Thyroid gland (tissue), 4 donors: Measurements from ENCODE around the gene RXFP2. TPM values are rescaled to one million over a fixed set of nuclear protein-coding genes. Genes with fewer than 3 reads are reported as not detected.

ENCODE experiments used
- DNase-seq, 2 donors: peaks; one replicate each; pipeline ENCODE4 v3.0.0-alpha.2; 2019
- H3K27ac ChIP-seq, 3 donors: fragments of 200-600 bp; sonication (generic); 1 replicate in 2 of 3; 2 replicates in 1 of 3; pipeline ENCODE4 v1.5.1; 2016 to 2019; ENCODE audit warnings: mild to moderate bottlenecking in 1 of 3, moderate library complexity in 1 of 3
- H3K27me3 ChIP-seq: fragments of 200-600 bp; sonication (generic); one replicate; pipeline ENCODE4 v1.5.1; 2019
- H3K36me3 ChIP-seq, 2 donors: fragments of 200-600 bp; sonication (generic); one replicate each; pipeline ENCODE4 v1.5.1; 2016 to 2019
- H3K4me1 ChIP-seq, 2 donors: fragments of 200-600 bp; sonication (generic); one replicate each; pipeline ENCODE4 v1.5.1; 2017 to 2019
- H3K4me3 ChIP-seq, 3 donors: fragments of 200-600 bp; sonication (generic); replicated peaks in 1 of 3; 1 replicate in 2 of 3; 2 replicates in 1 of 3; pipeline ENCODE4 v1.5.1; 2016; ENCODE audit warnings: mild to moderate bottlenecking in 1 of 3
- H3K9me3 ChIP-seq: fragments of 200-600 bp; sonication (generic); one replicate; pipeline ENCODE4 v1.5.1; 2017
- CTCF ChIP-seq, 6 experiments: fragments of 200-600 bp in 3 of 6; fragments of 450-650 bp in 3 of 6; sonication (generic) in 3 of 6; IDR thresholded peaks; one replicate each; pipeline ENCODE4 v1.5.1; 2016 to 2019; ENCODE audit warnings: antibody characterized with exemption in 6 of 6, mild to moderate bottlenecking in 2 of 6, inconsistent platforms in 1 of 6, moderate library complexity in 1 of 6
- POLR2A ChIP-seq, 2 donors: fragments of 450-650 bp; IDR thresholded peaks; one replicate each; pipeline ENCODE4 v1.6.1; 2017; ENCODE audit warnings: antibody characterized with exemption in 2 of 2, mild to moderate bottlenecking in 2 of 2, moderate library complexity in 1 of 2
- WGBS, 2 donors: methylation state at CpG; one replicate each; pipeline ENCODE4 v1.1.5; 2017; 5-methylcytosine and 5-hydroxymethylcytosine counted together
- intact Hi-C: fragments of 100-400 bp; cut with DNase I; formaldehyde crosslinking; loops from one replicate; pipeline ENCODE4 v1.15.1; 2023
- total RNA-seq, 4 donors: library from RNA; depleted of rRNA; stranded (reverse); fragments of >200 nt; gene quantifications; one replicate each; pipeline ENCODE4 v1.2.3, GENCODE V29; 2016

The RXFP2 gene
- total RNA-seq, 4 donors from 2014 or later, result 0.24 to 0.67 TPM; not detected in 2

GRCh38 chr13:31731921-31732320 lies 7.4 kb upstream of the RXFP2 start:
- 75 to 77% methylated on average over 6 of the region's 6 CpGs for WGBS, 2 donors
- TF ChIP-seq POLR2A (IDR thresholded peaks at IDR 0.05), result no peak
- no peak for TF ChIP-seq CTCF (IDR thresholded peaks at IDR 0.05)
- H3K27me3 ChIP-seq, result no peaks in the 10 kb centered on the region

GRCh38 chr13:31733066-31733465 lies 6.3 kb upstream of the RXFP2 start:
- no peak overlapping the region for H3K4me3 ChIP-seq
- no peak overlapping the region for H3K27ac ChIP-seq
- no peaks in the 10 kb centered on the region for H3K27me3 ChIP-seq
- no peaks in the 10 kb centered on the region for H3K4me1 ChIP-seq
- TF ChIP-seq CTCF (IDR thresholded peaks at IDR 0.05) (no peak), POLR2A (IDR thresholded peaks at IDR 0.05) (no peak)
- WGBS, 2 donors, result 54 to 71% methylated on average over 5 of the region's 5 CpGs
- no peaks in the 10 kb centered on the region for H3K9me3 ChIP-seq
- H3K36me3 ChIP-seq, result no peaks in the 10 kb centered on the region
- intact Hi-C loops, result no loop called here
- DNase-seq, result no peak

More at GRCh38 chr13:31731921-31732320, 7.4 kb upstream of the RXFP2 start:
- Histone ChIP-seq H3K36me3 (no peaks in the 10 kb centered on the region), H3K4me1 (no peaks in the 10 kb centered on the region), H3K27ac (no peak overlapping the region), H3K4me3 (no peak overlapping the region), H3K9me3 (no peaks in the 10 kb centered on the region)
- DNase-seq, result no peak
- intact Hi-C loops, result no loop called here

GRCh38 chr13:31733647-31734046 lies 5.7 kb upstream of the RXFP2 start:
- intact Hi-C loops, result no loop called here
- TF ChIP-seq CTCF (IDR thresholded peaks at IDR 0.05), result no peak
- TF ChIP-seq POLR2A (IDR thresholded peaks at IDR 0.05), result no peak

GRCh38 chr13:31742097-31742734 lies 2.9 kb downstream of the RXFP2 start:
- Histone ChIP-seq H3K27me3 (no peaks in the 10 kb centered on the region), H3K27ac (no peak overlapping the region), H3K36me3 (no peaks in the 10 kb centered on the region), H3K4me1 (peaks cover 5 to 6% of the 10 kb centered on the region in 2 donors), H3K9me3 (no peaks in the 10 kb centered on the region), H3K4me3 (no peak overlapping the region)
- WGBS, 2 donors, result 10 to 11% methylated on average over 7 of the region's 7 CpGs
- intact Hi-C loops, result loop anchor here (5.0 kb wide), 1 partner anchor 55 kb away; no protein-coding TSS in a partner anchor
- TF ChIP-seq CTCF (IDR thresholded peaks at IDR 0.05) (peak; percentile 75 to 100 (median 84)), POLR2A (IDR thresholded peaks at IDR 0.05) (no peak)
- peak; percentile 50 to 59 for DNase-seq

More at GRCh38 chr13:31733647-31734046, 5.7 kb upstream of the RXFP2 start:
- Histone ChIP-seq H3K27me3 (no peaks in the 10 kb centered on the region), H3K36me3 (no peaks in the 10 kb centered on the region), H3K9me3 (no peaks in the 10 kb centered on the region), H3K4me1 (no peaks in the 10 kb centered on the region), H3K27ac (no peak overlapping the region), H3K4me3 (no peak overlapping the region)
- WGBS, 2 donors, result 79 to 90% methylated on average over 2 of the region's 2 CpGs
- DNase-seq, result no peak

- Histone ChIP-seq H3K4me1 (peaks cover 6 to 10% of the 10 kb centered on the region in 2 donors), H3K36me3 (no peaks in the 10 kb centered on the region), H3K9me3 (no peaks in the 10 kb centered on the region), H3K27me3 (no peaks in the 10 kb centered on the region), H3K4me3 (no peak overlapping the region), H3K27ac (no peak overlapping the region)
- 78 to 83% methylated on average over 3 of the region's 3 CpGs for WGBS, 2 donors
- intact Hi-C loops, result no loop called here
- TF ChIP-seq CTCF (IDR thresholded peaks at IDR 0.05) (no peak), POLR2A (IDR thresholded peaks at IDR 0.05) (no peak)
- DNase-seq, result no peak
Observed at GRCh38 chr13:31747291-31747690, 8.0 kb downstream of the RXFP2 start.
